Tibial nerve (tissue), 4 donors: ENCODE measurements around the gene GABBR2.

ENCODE experiments used
- EP300 ChIP-seq, 2 donors: sonication (generic); formaldehyde crosslinking; IDR thresholded peaks; one replicate each; pipeline ENCODE4 v1.6.1; 2017; ENCODE audit warnings: antibody characterized with exemption in 2 of 2, mild to moderate bottlenecking in 1 of 2
- POLR2A ChIP-seq, 2 donors: fragments of 450-650 bp; IDR thresholded peaks; one replicate each; pipeline ENCODE4 v1.6.1; 2017; ENCODE audit warnings: antibody characterized with exemption in 2 of 2, mild to moderate bottlenecking in 2 of 2, moderate library complexity in 2 of 2
- TF ChIP-seq, protein P1 (sequence below), 5 experiments: fragments of 200-600 bp in 3 of 5; fragments of 450-650 bp in 2 of 5; sonication (generic) in 3 of 5; IDR thresholded peaks; one replicate each; pipeline ENCODE4 v1.5.1; 2016 to 2019; ENCODE audit warnings: antibody characterized with exemption in 5 of 5, mild to moderate bottlenecking in 3 of 5, moderate library complexity in 2 of 5

GRCh38 chr9:98404237-98404636 is 304.5 kb downstream of the GABBR2 start:
- TF ChIP-seq POLR2A (IDR thresholded peaks at IDR 0.05) (no peak), EP300 (IDR thresholded peaks at IDR 0.05) (no peak)
- TF ChIP-seq, protein P1, sequence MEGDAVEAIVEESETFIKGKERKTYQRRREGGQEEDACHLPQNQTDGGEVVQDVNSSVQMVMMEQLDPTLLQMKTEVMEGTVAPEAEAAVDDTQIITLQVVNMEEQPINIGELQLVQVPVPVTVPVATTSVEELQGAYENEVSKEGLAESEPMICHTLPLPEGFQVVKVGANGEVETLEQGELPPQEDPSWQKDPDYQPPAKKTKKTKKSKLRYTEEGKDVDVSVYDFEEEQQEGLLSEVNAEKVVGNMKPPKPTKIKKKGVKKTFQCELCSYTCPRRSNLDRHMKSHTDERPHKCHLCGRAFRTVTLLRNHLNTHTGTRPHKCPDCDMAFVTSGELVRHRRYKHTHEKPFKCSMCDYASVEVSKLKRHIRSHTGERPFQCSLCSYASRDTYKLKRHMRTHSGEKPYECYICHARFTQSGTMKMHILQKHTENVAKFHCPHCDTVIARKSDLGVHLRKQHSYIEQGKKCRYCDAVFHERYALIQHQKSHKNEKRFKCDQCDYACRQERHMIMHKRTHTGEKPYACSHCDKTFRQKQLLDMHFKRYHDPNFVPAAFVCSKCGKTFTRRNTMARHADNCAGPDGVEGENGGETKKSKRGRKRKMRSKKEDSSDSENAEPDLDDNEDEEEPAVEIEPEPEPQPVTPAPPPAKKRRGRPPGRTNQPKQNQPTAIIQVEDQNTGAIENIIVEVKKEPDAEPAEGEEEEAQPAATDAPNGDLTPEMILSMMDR (IDR thresholded peaks at IDR 0.05) = no peak
